ENCODE results near the gene CUX1. TPM values are rescaled to one million over a fixed set of nuclear protein-coding genes. Genes with fewer than 3 reads are reported as not detected.

Gene CUX1, protein sequence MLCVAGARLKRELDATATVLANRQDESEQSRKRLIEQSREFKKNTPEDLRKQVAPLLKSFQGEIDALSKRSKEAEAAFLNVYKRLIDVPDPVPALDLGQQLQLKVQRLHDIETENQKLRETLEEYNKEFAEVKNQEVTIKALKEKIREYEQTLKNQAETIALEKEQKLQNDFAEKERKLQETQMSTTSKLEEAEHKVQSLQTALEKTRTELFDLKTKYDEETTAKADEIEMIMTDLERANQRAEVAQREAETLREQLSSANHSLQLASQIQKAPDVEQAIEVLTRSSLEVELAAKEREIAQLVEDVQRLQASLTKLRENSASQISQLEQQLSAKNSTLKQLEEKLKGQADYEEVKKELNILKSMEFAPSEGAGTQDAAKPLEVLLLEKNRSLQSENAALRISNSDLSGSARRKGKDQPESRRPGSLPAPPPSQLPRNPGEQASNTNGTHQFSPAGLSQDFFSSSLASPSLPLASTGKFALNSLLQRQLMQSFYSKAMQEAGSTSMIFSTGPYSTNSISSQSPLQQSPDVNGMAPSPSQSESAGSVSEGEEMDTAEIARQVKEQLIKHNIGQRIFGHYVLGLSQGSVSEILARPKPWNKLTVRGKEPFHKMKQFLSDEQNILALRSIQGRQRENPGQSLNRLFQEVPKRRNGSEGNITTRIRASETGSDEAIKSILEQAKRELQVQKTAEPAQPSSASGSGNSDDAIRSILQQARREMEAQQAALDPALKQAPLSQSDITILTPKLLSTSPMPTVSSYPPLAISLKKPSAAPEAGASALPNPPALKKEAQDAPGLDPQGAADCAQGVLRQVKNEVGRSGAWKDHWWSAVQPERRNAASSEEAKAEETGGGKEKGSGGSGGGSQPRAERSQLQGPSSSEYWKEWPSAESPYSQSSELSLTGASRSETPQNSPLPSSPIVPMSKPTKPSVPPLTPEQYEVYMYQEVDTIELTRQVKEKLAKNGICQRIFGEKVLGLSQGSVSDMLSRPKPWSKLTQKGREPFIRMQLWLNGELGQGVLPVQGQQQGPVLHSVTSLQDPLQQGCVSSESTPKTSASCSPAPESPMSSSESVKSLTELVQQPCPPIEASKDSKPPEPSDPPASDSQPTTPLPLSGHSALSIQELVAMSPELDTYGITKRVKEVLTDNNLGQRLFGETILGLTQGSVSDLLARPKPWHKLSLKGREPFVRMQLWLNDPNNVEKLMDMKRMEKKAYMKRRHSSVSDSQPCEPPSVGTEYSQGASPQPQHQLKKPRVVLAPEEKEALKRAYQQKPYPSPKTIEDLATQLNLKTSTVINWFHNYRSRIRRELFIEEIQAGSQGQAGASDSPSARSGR (N-terminal part only)
- 16.3 and 30.3 TPM in 2 replicates for total RNA-seq (2014; rRNA removed; shearing (Covaris generic))

DNA sequence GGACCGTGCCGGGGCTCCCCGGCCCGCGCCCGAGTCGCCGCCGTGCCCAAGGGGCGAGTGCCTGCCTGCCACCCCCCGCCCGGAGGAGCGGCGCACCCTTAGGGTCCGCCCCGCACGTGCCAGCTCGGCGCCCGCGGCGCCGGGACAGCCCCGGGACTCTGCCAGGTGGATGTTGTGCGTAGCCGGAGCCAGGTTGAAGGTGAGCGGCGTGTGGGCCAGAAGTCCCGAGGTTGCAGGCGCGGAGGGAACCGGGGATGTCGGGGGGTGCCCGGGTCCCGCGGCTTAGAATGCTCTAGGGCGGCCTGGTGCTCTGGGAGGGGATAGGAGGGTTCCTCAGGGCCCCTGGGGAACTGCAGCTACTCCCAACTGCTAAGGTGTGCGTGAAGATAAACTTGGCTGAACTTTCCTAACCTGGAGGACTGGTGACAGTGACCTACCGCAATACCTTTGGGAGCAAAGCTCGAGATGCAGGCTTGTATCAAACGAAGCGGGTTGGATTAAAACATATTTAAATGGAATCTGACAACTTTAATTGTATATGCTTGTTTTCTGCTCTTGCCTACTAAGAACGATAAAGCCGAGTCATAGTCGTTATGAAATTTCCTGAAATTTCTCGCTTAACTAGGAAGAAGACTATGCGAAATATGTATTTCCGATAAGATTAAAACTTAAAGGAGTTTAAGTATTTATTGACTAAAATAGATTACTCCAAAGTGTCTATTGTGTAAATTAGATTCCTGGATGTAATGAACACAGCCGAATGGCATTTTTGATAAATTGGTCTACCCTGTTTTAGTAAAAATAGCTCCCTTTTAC lies at the start of gene CUX1:
CUX1 (plus strand) TSS at position 156 of the 816 bp plus-strand sequence; CDS start at position 170, 14 bp downstream.
- peak; percentile 46 for DNase-seq (ENCODE audit: low read depth)

DNA sequence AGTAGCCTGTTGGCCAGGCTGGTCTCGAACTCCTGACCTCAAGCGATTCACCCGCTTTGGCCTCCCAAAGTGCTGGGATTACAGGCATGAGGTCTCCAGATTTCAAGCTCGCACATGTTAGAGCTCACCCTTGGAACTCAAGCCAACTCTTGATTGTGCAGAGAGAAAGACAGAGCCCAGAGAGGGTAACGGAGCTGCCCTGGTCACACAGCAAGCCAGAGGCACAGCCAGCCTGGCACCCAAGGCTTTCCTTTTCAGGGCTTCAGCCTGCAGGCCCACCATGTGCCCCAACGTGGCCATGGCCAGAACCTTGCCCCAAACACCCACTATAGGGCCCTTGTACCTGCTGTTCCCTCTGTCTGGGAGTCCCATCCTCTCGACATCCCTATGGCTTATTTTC lies 49.1 kb upstream of the CUX1 start:
- no peak for DNase-seq (ENCODE audit: low read depth)

DNA sequence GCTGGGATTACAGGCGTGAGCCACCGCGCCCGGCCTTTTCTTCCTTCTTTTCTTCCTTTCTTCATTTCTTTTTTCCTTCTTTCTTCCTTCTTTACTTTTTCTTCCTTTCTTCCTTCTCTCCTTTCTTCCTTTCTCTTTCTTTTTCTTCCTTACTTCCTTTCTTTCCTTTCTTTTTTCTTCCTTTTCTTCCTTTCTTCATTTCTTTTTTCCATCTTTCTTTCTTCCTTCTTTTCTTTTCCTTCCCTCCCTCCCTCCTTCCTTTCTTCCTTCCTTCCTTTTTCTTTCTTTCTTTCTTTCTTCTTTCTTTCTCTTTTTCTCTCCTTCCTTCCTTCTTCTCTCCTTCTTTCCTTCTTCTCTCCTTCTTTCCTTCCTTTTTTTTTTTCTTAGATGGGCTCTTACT lies 47.0 kb upstream of the CUX1 start:
- no peak for DNase-seq (ENCODE audit: low read depth)

DNA sequence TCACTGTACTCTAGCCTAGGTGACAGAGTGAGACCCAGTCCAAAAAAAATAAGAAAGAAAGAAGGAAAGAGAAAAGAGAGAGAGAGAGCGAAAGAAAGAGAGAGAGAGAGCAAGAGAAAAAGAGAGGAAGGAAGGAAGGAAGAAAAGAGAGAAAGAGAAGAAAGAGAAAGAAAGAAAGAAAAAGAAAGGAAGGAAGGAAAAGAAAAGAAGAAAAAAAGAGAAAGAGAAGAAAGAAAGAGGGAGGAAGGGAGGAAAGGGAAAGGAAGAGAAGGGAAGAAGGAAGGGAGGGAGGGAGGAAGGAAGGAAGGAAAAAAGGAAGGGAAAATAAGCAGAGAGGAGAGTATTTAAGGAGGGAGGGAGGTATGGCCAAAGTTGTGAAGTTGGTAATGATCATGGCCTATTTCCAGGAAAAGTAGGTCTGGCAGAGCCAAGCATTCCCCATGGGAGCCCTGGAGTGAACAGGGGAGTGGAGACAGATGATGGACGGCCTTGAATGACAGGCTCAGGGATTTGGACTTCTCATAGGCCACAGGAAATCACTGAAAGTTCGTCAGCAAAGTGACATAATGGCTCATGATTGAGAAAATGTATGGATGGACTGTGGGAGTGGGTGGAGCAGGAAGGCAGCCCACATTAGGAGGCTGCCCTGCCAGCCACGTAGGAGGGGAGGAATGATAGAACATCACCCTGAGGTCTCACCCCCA lies 44.8 kb upstream of the CUX1 start:
- peak; percentile 41 for DNase-seq (ENCODE audit: low read depth)

DNA sequence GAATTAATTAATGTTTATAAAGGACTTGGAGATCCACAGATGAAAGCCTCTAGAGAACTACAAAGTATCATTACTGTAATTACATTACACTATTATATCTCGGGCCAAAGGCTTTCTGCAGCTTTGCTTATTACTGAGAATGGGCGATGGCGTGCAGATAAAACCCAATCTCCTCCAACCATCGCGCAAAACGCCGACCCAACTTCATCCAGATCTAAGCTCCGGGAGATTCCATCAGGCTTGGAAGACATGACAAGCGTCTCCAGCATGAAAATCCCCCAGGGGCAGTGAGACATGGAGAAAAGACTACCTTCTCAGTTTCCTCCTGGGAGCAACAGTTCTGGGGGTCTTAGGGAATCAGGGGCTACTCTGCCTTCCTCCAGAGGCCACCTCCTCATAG lies 42.2 kb upstream of the CUX1 start:
- DNase-seq (ENCODE audit: low read depth), result no peak

DNA sequence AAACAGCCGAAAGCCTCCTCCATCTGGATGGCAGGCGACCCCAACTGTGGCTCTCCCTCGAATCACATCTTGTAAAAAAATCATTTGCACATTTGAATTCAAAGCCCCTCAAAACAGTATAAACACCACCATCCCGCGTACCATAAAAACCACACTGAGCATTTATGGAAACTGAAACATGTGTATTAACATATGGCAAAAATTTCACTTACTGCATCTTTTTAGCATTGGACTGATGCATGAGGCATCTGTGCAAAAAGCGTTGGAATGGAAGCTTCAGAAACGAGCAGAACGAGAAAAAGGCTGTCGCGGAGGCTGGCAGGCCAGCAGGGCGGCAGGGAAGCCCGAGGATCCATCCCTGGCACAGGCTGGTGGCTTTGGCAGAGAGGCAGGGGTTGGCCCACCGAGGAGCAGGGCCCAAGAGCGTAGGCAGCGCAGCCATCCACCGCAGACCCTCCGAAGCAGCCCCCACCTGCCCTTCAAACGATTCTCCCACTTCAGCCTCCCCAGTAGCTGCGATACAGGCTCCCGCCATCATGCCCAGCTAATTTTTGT lies 39.3 kb upstream of the CUX1 start:
- DNase-seq (ENCODE audit: low read depth), result no peak

DNA sequence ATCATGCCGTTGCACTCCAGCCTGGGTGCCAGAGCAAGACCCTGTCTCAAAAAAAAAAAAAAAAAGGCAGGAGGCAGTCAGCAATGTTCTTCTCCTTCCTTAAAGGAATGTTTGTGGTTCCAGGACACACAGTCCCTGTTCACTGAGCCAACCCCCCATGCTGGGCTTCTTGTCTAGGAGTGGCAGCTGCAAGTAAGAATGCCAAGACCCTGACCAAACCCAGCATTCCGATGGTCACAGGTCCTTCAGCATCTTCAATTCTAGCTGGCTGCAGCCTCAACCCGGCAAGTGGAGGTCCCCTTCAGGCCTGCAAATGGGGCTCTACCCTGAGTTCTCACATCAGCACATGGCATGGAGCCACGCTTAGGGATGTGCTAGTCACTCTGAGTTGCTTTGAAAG lies 38.2 kb upstream of the CUX1 start:
- no peak for DNase-seq (ENCODE audit: low read depth)

DNA sequence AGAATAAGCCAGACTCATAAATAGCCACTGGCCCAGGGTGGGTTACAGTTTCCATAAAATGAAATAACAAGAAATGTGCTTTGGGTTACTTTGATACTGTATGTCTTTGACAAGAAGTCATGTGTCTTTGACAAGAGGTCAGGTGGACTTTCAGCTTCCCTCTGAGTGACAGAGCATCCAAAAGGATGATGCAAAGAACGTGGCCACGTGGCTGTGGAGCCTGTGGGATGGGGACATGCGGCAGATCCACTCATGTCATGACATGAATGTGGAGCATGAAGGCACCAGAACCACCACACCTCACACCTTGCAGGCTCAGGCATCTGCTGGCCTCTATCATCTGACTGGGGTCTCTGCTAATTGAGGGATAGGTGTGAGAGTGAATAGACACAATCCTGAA lies 37.1 kb upstream of the CUX1 start:
- no peak for DNase-seq (ENCODE audit: low read depth)

DNA sequence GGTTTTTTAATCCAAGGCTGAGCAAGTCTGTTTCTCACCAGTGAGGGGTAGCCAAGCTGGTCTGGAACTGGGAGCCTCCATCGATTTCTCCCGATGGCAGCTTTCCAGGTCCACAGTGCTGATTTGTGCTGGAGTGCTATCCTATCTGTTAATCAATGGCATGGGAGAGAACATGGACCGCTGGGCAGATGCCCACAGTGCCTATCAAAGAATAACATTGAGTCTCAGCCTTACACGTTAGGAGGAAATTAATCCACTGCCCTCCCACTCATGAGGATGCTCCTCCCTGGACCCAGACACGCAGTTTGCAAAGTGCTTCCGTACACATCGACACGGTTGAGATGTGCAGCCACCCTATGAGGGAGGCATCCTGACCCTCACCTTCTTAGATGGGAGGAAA lies 36.0 kb upstream of the CUX1 start:
- no peak for DNase-seq (ENCODE audit: low read depth)

DNA sequence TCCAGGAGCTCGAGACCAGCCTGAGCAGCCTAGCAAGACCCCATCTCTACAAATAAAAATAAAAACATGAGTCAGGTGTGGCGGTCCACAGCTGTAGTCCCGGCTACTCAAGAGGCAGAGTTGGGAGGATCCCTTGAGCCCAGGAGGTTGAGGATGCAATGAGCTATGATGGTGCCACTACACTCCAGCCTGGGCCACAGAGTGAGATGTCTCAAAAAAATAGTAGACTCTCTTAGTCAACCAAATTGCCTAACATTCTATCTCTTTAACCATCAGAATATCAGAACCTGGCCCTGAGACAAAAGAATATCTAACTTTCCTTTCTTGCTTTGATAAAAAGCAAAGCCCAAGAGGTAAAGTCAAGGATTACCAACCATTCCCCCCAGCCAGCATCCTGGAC lies 35.0 kb upstream of the CUX1 start:
- DNase-seq (ENCODE audit: low read depth), result no peak

DNA sequence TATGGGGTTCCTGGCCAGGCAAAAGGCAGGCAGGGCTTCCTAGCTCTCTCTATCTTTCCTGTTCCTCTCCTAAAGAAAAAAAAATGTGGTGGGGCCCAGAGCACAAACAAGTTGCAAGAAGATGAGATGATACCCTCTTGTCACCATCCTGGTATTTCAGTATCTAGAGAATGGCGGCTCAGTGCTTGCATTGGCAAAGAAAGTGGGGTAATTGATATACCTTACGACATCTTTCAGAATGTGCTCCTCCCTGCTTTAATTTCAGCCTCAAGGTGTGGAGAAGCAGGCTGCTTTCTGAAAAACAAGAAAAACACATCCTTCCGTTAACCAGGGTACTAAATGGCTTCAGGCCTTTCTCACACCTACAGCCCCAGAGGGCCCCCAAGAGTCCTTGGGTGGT lies 34.5 kb upstream of the CUX1 start:
- DNase-seq (ENCODE audit: low read depth), result no peak

DNA sequence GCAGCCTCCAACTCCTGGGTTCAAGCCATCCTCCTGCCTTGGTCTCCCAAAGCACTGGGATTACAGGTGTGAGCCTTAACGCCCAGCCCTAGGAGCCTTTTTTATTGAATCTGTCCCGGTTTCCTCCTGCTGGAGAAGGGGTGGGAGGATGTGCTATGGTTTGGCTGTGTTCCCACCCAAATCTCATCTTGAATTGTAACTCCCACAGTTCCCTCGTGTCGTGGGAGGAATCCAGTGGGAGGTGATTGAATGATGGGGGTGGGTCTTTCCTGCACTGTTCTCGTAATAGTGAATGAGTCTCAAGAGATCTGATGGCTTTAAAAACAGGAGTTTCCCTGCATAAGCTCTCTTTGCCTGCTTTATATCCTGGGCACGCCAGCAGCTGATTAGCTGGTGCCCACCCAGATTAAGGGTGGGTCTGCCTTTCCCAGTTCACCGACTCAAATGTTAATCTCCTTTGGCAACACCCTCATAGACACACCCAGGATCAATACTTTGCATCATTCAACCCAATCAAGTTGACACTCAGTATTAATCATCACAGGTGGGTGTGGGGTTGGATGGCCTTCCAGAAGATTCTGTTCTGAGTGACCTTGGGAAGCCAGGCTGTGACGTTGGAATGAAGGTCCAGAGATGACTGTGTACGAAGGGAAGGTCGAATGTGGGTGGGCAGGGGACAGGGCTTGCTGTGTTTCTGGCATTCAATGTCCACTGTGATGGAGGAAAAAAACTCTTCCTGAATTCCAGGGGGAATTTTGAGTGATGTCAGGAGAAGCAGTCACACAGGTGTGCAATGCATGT lies 33.8 kb upstream of the CUX1 start:
- no peak for DNase-seq (ENCODE audit: low read depth)

DNA sequence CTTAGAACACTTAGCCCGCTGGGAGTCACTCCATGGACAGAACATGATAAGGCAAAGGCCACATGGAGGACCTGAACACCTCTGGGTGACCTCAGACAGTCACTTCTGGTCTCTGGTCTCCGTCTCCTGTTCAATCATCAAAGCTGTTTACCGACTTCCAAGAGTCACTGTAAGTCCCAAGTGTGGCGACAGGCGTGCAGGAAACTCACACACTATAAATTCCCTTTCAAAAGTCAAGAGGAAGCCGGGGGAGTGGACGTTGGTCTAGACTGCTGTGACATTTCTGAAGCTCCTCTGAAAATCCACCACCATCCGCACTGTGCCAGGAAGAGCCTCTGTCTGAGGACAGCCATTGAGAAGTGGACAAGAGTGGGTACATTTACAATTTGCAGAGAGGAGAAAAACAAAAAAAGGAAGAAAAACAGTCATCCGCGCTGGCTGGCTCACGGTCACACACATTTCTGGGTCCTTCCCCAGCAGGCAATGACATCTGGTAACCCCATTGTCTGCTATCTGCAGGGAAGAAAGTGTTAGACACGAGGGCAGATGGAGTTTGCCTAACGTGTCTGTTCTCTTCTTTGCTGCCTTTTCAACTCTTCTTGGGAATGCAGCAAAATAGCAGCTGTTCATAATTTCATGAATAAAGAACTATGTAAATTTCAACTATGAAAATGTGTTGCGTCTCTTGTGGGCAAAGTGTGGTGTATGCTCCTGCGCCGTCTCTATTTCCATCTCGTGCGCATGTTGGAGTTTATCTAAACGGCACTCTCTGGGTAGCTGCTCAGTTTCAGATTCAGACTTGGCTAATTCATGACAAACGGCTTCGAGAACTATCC lies 32.9 kb upstream of the CUX1 start:
- DNase-seq (ENCODE audit: low read depth), result no peak

DNA sequence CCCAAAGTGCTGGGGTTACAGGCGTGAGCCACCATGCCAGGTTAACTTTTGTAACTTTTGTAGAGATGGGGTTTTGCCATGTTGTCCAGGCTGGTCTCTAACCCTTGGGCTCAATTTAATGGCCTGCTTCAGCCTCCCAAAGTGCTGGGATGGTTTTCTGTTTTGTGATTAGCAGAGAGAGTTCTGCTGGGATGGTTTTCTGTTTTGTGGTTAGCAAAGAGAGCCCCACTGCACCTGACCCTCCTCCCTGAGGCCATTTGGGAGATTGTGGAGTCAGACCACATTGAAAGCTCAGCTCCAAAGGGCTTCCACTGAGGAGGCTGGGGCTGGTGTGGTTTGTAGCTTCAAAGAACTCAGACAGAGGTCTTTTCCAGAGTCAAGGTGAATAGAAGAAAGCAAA lies 29.6 kb upstream of the CUX1 start:
- no peak for DNase-seq (ENCODE audit: low read depth)

DNA sequence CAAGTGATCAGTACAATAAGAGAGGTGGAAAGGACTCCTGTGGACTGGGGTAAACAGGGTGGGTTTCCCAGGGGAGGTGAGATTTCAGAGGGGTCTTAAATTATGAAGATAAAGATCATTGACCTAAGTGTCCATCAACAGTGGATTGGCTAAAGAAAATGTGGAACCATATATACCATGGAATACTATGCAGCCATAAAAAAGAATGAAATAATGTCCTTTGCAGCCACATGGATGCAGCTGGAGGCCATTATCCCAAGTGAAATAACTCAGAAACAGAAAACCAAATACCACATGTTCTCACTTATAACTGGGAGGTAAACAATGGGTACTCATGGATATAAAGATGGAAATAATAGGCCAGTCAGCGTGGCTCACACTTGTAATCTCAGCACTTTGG lies 28.9 kb upstream of the CUX1 start:
- no peak for DNase-seq (ENCODE audit: low read depth)

DNA sequence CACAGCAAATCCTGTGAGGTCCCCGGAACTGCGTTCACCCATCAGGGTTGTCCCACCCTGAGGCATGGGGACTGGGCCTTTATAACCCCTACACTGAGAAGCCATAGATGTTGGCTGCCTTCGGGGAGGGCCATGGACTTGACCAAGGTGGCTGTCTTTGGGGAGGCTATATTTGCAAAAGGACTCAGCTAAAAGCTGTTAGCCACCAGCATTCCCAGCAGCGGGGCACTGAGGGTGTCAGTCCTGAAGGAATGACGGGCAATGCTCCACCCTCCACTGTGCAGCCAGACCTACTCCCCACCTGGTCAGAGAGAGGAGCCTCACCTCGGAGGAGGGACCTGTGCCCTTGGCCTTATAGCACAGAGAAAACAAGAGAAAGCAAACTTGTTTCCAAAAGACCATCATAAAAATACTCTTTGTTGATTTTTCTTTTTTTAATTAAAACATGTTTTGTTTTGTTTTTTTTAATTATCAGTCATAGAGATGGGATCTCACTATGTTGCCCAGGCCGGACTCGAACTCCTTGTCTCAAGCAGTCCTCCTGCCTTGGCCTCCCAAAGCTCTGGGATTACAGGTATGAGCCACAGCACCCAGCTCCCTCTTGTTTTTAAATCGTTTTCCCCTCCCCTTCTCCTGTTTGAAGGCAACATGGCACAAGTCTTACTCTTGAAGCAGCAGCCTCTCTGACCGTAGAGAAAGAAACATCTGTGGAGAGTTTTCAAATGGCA lies 26.7 kb upstream of the CUX1 start:
- no peak for DNase-seq (ENCODE audit: low read depth)

DNA sequence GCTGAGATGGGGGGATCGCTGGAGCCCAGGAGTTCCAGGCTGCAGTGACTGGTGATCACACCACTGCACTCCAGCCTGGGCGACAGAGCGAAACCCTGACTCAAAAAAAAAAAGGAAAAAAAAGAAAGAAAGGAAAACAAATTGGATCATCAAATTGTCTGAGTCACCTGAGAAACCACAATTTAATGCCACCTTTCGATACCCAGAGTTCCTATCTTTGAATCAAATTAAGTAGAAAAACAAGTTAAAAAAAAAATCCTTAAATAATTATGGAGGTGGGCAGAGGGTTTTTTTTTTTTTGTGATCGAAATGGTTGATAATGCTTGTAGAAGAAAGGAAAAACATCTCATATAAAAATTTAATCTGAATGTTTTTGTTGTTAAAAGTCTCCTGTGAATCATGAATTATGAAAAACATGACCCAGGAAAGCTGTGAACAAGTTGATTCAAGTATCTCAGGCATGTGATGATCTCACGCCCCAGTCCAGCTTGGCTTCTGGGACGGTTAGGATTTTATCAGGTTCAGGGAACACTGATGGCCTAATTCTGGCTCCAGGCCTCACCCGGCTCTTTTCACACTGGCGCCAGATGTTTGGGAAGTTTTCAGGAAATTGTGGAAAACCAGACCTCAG lies 25.3 kb upstream of the CUX1 start:
- peak; percentile 97 for DNase-seq (ENCODE audit: low read depth)

Data from Daoy (cell line).